Gastroesophageal sphincter (tissue), 4 donors: ENCODE measurements around the gene ACOT7. TPM values are rescaled to one million over a fixed set of nuclear protein-coding genes. Genes with fewer than 3 reads are reported as not detected.

Experiments used
- ATAC-seq: fragments of 150-250 bp; one replicate; pipeline ENCODE4 v1.9.1; 2016; ENCODE audit warnings: mild to moderate bottlenecking, moderate library complexity
- H3K27ac ChIP-seq, 4 donors: fragments of 200-600 bp; sonication (generic) in 3 of 4; 1 replicate in 3 of 4; 2 replicates in 1 of 4; pipeline ENCODE4 v1.5.1; 2016 to 2019
- H3K27me3 ChIP-seq: fragments of 200-600 bp; sonication (generic); one replicate; pipeline ENCODE4 v1.5.1; 2019
- H3K36me3 ChIP-seq, 2 donors: fragments of 200-600 bp; sonication (generic); one replicate each; pipeline ENCODE4 v1.5.1; 2019; ENCODE audit warnings: control low read depth in 1 of 2
- H3K4me1 ChIP-seq, 3 donors: fragments of 200-600 bp; sonication (generic); 1 replicate in 2 of 3; 2 replicates in 1 of 3; pipeline ENCODE4 v1.5.1; 2016 to 2019; ENCODE audit warnings: control low read depth in 2 of 3
- H3K4me3 ChIP-seq, 2 donors: fragments of 200-600 bp; sonication (generic); one replicate each; pipeline ENCODE4 v1.5.1; 2019; ENCODE audit warnings: mild to moderate bottlenecking in 1 of 2, moderate library complexity in 1 of 2
- H3K9me3 ChIP-seq, 3 donors: fragments of 200-600 bp; sonication (generic); one replicate each; pipeline ENCODE4 v1.5.1; 2017 to 2019; ENCODE audit warnings: control low read depth in 2 of 3
- CTCF ChIP-seq, 4 experiments: fragments of 200-600 bp in 2 of 4; fragments of 450-650 bp in 2 of 4; sonication (generic) in 1 of 4; IDR thresholded peaks; one replicate each; pipeline ENCODE4 v1.5.1; 2017 to 2019; ENCODE audit warnings: antibody characterized with exemption in 4 of 4, mild to moderate bottlenecking in 2 of 4, moderate library complexity in 2 of 4
- EP300 ChIP-seq: sonication (generic); formaldehyde crosslinking; IDR thresholded peaks from one replicate; pipeline ENCODE4 v1.6.1; 2017; ENCODE audit warnings: antibody characterized with exemption, mild to moderate bottlenecking
- POLR2A ChIP-seq, 2 donors: fragments of 450-650 bp; IDR thresholded peaks; one replicate each; pipeline ENCODE4 v1.6.1; 2017; ENCODE audit warnings: antibody characterized with exemption in 2 of 2, mild to moderate bottlenecking in 2 of 2, moderate library complexity in 1 of 2
- POLR2AphosphoS5 ChIP-seq: sonication (generic); formaldehyde crosslinking; IDR thresholded peaks from one replicate; pipeline ENCODE4 v1.6.1; 2017; ENCODE audit warnings: antibody characterized with exemption
- WGBS, 2 donors: methylation state at CpG; one replicate each; pipeline ENCODE4 v1.1.5; 2018; ENCODE audit warnings: low coverage in 1 of 2; 5-methylcytosine and 5-hydroxymethylcytosine counted together
- total RNA-seq, 4 donors: library from RNA; depleted of rRNA; stranded (reverse); fragments of >200 nt; gene quantifications; one replicate each; pipeline ENCODE4 v1.1.0, GENCODE V29; 2016

Gene ACOT7
- total RNA-seq, 4 donors from 2014 or later, result 22.3 to 32.5 (median 25.0) TPM

- Histone ChIP-seq H3K36me3 (no peaks in the 10 kb centered on the region), H3K27ac (no peak overlapping the region), H3K4me3 (no peak overlapping the region), H3K4me1 (peaks cover 0 to 56% (median 14%) of the 10 kb centered on the region in 3 donors), H3K9me3 (no peaks in the 10 kb centered on the region), H3K27me3 (peaks cover 21% of the 10 kb centered on the region)
- ATAC-seq, result no peak
- TF ChIP-seq EP300 (no peak), POLR2A (IDR thresholded peaks at IDR 0.05) (no peak), POLR2AphosphoS5 (no peak), CTCF (IDR thresholded peaks at IDR 0.05) (no peak)
- no CpG with 5 or more reads among the region's 11 CpGs for WGBS, 2 donors
Measured at GRCh38 chr1:6266641-6267040, 126.9 kb downstream of the ACOT7 start.

- Histone ChIP-seq H3K36me3 (no peaks in the 10 kb centered on the region), H3K27ac (no peak overlapping the region), H3K27me3 (peaks cover 34% of the 10 kb centered on the region), H3K9me3 (no peaks in the 10 kb centered on the region), H3K4me1 (peaks cover 0 to 54% (median 20%) of the 10 kb centered on the region in 3 donors), H3K4me3 (no peak overlapping the region)
- no peak for TF ChIP-seq EP300
- TF ChIP-seq CTCF (IDR thresholded peaks at IDR 0.05), result no peak
- TF ChIP-seq POLR2AphosphoS5, result no peak
- TF ChIP-seq POLR2A (IDR thresholded peaks at IDR 0.05), result no peak
- no peak for ATAC-seq
- 90% methylated on average over 2 of the region's 15 CpGs; no CpG with 5 or more reads in 1 of the 2 donors for WGBS, 2 donors
Measured at GRCh38 chr1:6265151-6265550, 128.4 kb downstream of the ACOT7 start.

GRCh38 chr1:6263716-6264115 is 129.9 kb downstream of the ACOT7 start:
- no peak for ATAC-seq
- no peaks in the 10 kb centered on the region for H3K36me3 ChIP-seq
- H3K9me3 ChIP-seq, result no peaks in the 10 kb centered on the region
- H3K4me3 ChIP-seq, result no peak overlapping the region
- peaks cover 0 to 65% (median 25%) of the 10 kb centered on the region in 3 donors for H3K4me1 ChIP-seq
- no CpG with 5 or more reads among the region's 7 CpGs for WGBS, 2 donors
- TF ChIP-seq POLR2A (IDR thresholded peaks at IDR 0.05), result no peak
- TF ChIP-seq CTCF (IDR thresholded peaks at IDR 0.05), result no peak
- no peak for TF ChIP-seq POLR2AphosphoS5
- TF ChIP-seq EP300, result no peak
- peak overlapping the region in 1 of 4 donors; percentile 81 for H3K27ac ChIP-seq
- H3K27me3 ChIP-seq, result peaks cover 41% of the 10 kb centered on the region

- H3K27ac ChIP-seq, result peak overlapping the region in 3 of 4 donors; percentile 41 to 81 (median 66)
- ATAC-seq, result peak; percentile 16
Measured at GRCh38 chr1:6262555-6263420, 130.8 kb downstream of the ACOT7 start.

More at GRCh38 chr1:6262555-6263420, 130.8 kb downstream of the ACOT7 start:
- Histone ChIP-seq H3K27me3 (peaks cover 48% of the 10 kb centered on the region), H3K9me3 (no peaks in the 10 kb centered on the region), H3K4me3 (no peak overlapping the region), H3K36me3 (no peaks in the 10 kb centered on the region), H3K4me1 (peaks cover 0 to 65% (median 25%) of the 10 kb centered on the region in 3 donors)
- TF ChIP-seq EP300 (no peak), CTCF (IDR thresholded peaks at IDR 0.05) (no peak), POLR2AphosphoS5 (no peak), POLR2A (IDR thresholded peaks at IDR 0.05) (no peak)
- no CpG with 5 or more reads among the region's 25 CpGs for WGBS, 2 donors
